Right lung (tissue), 5 donors: Measurements from ENCODE around the gene TAS2R13. TPM values are rescaled to one million over a fixed set of nuclear protein-coding genes. Genes with fewer than 3 reads are reported as not detected.

Experiments used
- DNase-seq, 2 donors: peaks; one replicate each; pipeline ENCODE4 v3.0.0-alpha.2; 2013
- polyA plus RNA-seq, 5 donors: library from polyadenylated mRNA; unstranded; fragments of 120-200 nt; gene quantifications; one replicate each; pipeline versions ENCODE4 v1.2.1 to v1.2.3, GENCODE V29; 2013; ENCODE audit warnings: inconsistent platforms in 1 of 5, low replicate concordance in 1 of 5; ENCODE audit not compliant: insufficient read length in 5 of 5, insufficient read depth in 1 of 5

TAS2R13 gene
- polyA plus RNA-seq, 5 donors, result 0.10 to 0.30 (median 0.14) TPM; not detected in 2

DNA sequence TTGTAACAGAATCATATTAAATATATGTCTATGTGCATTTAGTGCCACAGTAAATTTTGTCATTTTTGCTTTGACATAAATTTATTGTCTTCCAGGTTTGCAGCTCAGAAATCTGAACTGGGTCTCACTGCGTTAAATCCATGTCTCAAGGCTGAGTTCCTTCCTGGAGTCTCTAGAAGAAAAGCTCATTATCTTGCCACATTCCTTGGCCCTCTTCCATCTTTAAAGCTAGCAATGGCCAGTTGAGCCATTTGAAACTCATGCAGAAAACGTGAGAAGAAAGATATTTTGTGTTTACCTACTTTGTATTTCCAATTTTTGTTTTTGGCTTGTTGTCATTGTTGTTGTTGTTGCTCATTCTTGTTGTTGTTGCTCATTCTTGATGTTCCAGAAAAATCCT is 36.0 kb downstream of the TAS2R13 start:
- peak in 1 of 2 donors; percentile 16 for DNase-seq

DNA sequence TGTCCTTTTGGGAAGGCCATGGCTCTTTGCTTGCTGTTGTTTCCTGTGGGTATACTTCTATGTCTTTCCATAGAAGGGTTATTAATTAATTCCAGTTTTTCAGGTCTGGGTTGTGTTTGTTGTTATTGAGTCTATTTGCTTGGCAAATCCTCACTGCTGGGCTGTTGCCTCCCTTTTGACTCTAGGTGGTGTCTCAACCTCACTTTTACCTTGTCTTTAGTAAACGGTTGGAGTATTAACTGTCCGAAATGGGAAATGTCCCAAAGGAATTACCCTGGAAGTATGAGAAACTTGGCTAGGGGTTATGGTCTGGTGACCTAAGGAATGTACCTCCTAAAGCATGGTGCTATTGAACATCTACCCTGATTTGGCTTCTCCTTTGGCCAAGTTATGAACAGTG is 42.0 kb downstream of the TAS2R13 start:
- no peak for DNase-seq

DNA sequence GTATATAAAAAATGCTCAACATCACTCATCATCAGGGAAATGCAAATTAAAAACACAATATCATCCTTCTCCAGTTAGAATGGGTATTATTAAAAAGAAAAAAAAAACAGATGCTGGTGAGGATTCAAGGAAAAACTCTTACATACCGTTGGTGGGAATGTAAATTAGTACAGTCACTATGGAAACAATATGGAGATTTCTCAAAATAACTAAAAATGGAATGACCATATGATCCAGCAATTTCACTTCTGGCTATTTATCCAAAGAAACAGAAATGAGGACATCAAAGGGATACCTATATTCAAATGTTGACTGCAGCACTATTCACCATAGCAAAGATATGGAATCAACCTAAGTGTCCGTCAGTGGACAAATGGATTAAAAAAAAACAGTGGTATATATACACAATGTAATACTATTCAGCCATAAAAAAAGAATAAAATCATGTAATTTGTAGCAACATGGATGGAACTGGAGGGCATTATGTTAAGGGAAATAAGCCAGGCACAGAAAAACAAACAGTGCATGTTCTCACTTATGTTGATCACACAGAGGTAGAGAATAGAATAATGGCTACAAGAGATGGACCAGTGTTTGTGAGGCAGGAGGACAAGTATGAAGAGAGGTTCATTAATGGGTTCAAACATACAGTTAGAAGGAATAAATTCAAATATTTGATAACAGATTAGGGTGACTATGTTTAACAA is 45.7 kb downstream of the TAS2R13 start:
- DNase-seq, result no peak

DNA sequence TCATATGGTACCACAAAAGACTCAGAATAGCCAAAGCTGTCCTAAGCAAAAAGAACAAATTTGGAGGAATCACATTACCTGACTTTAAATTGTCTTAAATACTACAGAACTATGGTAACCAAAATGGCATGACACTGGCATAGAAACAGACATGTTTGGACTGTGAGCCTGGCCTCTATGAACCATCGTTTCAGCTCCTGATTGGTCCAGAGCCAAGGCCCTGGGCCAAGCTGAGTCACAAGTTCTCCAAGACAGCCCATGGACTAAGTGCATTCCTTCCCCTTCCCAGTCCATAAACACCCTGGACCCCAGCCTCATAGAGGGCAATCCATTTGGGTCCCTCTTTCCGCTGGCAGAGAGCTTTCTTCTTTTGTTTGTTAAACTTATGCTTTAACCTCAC is 48.0 kb downstream of the TAS2R13 start:
- DNase-seq, result no peak

Other genes with a start within 250 kb of the TAS2R13 start
- under 1 TPM; 0.54 to 0.85 (median 0.60) TPM for gene STYK1, start 235.5 kb downstream of the TAS2R13 start, polyA plus RNA-seq
- gene YBX3, start 186.2 kb downstream of the TAS2R13 start, polyA plus RNA-seq, result 100 to 1,000 TPM; 123 to 182 (median 145) TPM
- not detected for gene TAS2R7, start 106.9 kb downstream of the TAS2R13 start, polyA plus RNA-seq
- not detected for gene TAS2R8, start 102.3 kb downstream of the TAS2R13 start, polyA plus RNA-seq
- not detected for gene TAS2R9, start 99.4 kb downstream of the TAS2R13 start, polyA plus RNA-seq
- 1 to 10 TPM; 1.1 to 3.5 (median 2.4) TPM for gene TAS2R10, start 83.2 kb downstream of the TAS2R13 start, polyA plus RNA-seq
- gene PRR4, start 60.1 kb downstream of the TAS2R13 start, polyA plus RNA-seq, result 10 to 100 TPM in 3 of 5 donors, 1 to 10 TPM in 2; 7.2 to 16.9 (median 11.4) TPM
- gene PRH1, start 25.3 kb downstream of the TAS2R13 start, polyA plus RNA-seq, result 10 to 100 TPM in 4 of 5 donors, 1 to 10 TPM in 1; 7.2 to 20.8 (median 14.9) TPM
- under 1 TPM; 0.49 to 0.75 (median 0.71) TPM for gene PRH2, start 19.7 kb upstream of the TAS2R13 start, polyA plus RNA-seq
- 1 to 10 TPM; 3.6 to 6.0 (median 5.6) TPM for gene TAS2R14, start 29.7 kb upstream of the TAS2R13 start, polyA plus RNA-seq
- under 1 TPM in 3 of 5 donors, not detected in 2; 0.11 to 0.37 (median 0.26) TPM for gene TAS2R50, start 77.3 kb upstream of the TAS2R13 start, polyA plus RNA-seq
- 1 to 10 TPM; 2.1 to 5.1 (median 3.4) TPM for gene TAS2R20, start 88.7 kb upstream of the TAS2R13 start, polyA plus RNA-seq
- 1 to 10 TPM; 1.5 to 3.4 (median 2.5) TPM for gene TAS2R19, start 113.1 kb upstream of the TAS2R13 start, polyA plus RNA-seq
- 1 to 10 TPM; 1.0 to 2.9 (median 2.1) TPM for gene TAS2R31, start 121.8 kb upstream of the TAS2R13 start, polyA plus RNA-seq
- under 1 TPM in 4 of 5 donors, not detected in 1; 0.13 to 0.43 (median 0.32) TPM for gene TAS2R46, start 152.7 kb upstream of the TAS2R13 start, polyA plus RNA-seq
- gene TAS2R43, start 182.8 kb upstream of the TAS2R13 start, polyA plus RNA-seq, result 1 to 10 TPM in 1 of 5 donors, under 1 TPM in 4; 0.27 to 1.0 (median 0.74) TPM
- gene TAS2R30, start 225.1 kb upstream of the TAS2R13 start, polyA plus RNA-seq, result under 1 TPM; 0.22 to 0.51 (median 0.23) TPM